ENCODE data around the gene AREG.

GRCh38 chr4:74474345-74475090, 29.6 kb downstream of the AREG start:
- no peak for TF ChIP-seq CTCF (IDR thresholded peaks at IDR 0.05)
- TF ChIP-seq EP300 (IDR thresholded peaks at IDR 0.05): no peak
- no peak for TF ChIP-seq POLR2A (IDR thresholded peaks at IDR 0.05)
- TF ChIP-seq POLR2AphosphoS5 (IDR thresholded peaks at IDR 0.05): no peak
